Lung (tissue), 12 donors: ENCODE measurements around the gene SEMA5A. TPM values are rescaled to one million over a fixed set of nuclear protein-coding genes. Genes with fewer than 3 reads are reported as not detected.

Experiments used
- ATAC-seq: fragments of 200-7000 bp; cut with Tn5 transposase; one replicate; pipeline ENCODE4 v1.9.1; 2020; ENCODE audit warnings: moderate number of reproducible peaks; ENCODE audit not compliant: insufficient read depth, low FRiP score
- DNase-seq, 3 donors: peaks; one replicate each; pipeline ENCODE4 v3.0.0-alpha.2; 2013 to 2017
- H3K27ac ChIP-seq, 2 donors: one replicate each; pipeline ENCODE4 v1.5.1; 2013; ENCODE audit warnings: mild to moderate bottlenecking in 2 of 2, moderate library complexity in 2 of 2, control low read depth in 1 of 2, inconsistent platforms in 1 of 2, low read depth in 1 of 2, low read length in 1 of 2
- H3K27me3 ChIP-seq, 3 donors: one replicate each; pipeline ENCODE4 v1.5.1; 2013; ENCODE audit warnings: low read length in 2 of 3; ENCODE audit not compliant: control insufficient read depth in 3 of 3, insufficient read depth in 3 of 3
- H3K36me3 ChIP-seq, 4 donors: one replicate each; pipeline ENCODE4 v1.5.1; 2013; ENCODE audit warnings: low read length in 4 of 4, mild to moderate bottlenecking in 1 of 4, moderate library complexity in 1 of 4; ENCODE audit not compliant: control insufficient read depth in 4 of 4, insufficient read depth in 4 of 4
- H3K4me1 ChIP-seq, 5 donors: one replicate each; pipeline ENCODE4 v1.5.1; 2013; ENCODE audit warnings: low read length in 5 of 5, mild to moderate bottlenecking in 2 of 5, moderate library complexity in 1 of 5; ENCODE audit not compliant: control insufficient read depth in 5 of 5, insufficient read depth in 5 of 5
- H3K4me3 ChIP-seq: one replicate; pipeline ENCODE4 v1.5.1; 2013; ENCODE audit warnings: mild to moderate bottlenecking, control low read depth, moderate library complexity
- H3K9ac ChIP-seq, 2 donors: one replicate each; pipeline ENCODE4 v1.5.1; 2013; ENCODE audit warnings: low read length in 2 of 2, control low read depth in 1 of 2; ENCODE audit not compliant: insufficient read depth in 1 of 2
- H3K9me3 ChIP-seq, 4 donors: one replicate each; pipeline ENCODE4 v1.5.1; 2013; ENCODE audit warnings: low read length in 3 of 4, mild to moderate bottlenecking in 1 of 4, moderate library complexity in 1 of 4; ENCODE audit not compliant: control insufficient read depth in 4 of 4, insufficient read depth in 3 of 4
- CTCF ChIP-seq: IDR thresholded peaks from 2 replicates; pipeline ENCODE4 v1.5.1; 2012; ENCODE audit warnings: mild to moderate bottlenecking; ENCODE audit errors: control extremely low read depth, extremely low read depth
- WGBS, 2 donors: extraction: QIAGEN DNeasy Blood & Tissue Kit; methylation state at CpG; one replicate each; pipeline ENCODE4 v1.1.7; 2013; 5-methylcytosine and 5-hydroxymethylcytosine counted together
- polyA plus RNA-seq, 2 donors: library from polyadenylated mRNA; stranded (reverse); fragments of 200-250 nt; gene quantifications; one replicate each; pipeline ENCODE4 v1.2.1, GENCODE V29; 2013
- total RNA-seq, 2 donors: library from RNA; depleted of rRNA in 1 of 2; stranded (reverse); fragments of >200 nt in 1 of 2; gene quantifications; one replicate each; pipeline ENCODE4 v1.2.1, GENCODE V29; 2014 to 2021
- donor health status: control.
- donor health status: control.
- donor health status: Bipolar disorder and iron deficiency.
- donor health status: healthy.
- donor health status: DM: yes; HTN: yes; CAD: no.

SEMA5A gene
- total and polyA plus RNA-seq, 4 donors = 3.1 to 44.9 (median 13.7) TPM

GRCh38 chr5:9452181-9452580 is 93.7 kb downstream of the SEMA5A start:
- Histone ChIP-seq H3K4me3 (no peak overlapping the region), H3K27me3 (no peaks in the 10 kb centered on the region), H3K27ac (peak overlapping the region in 1 of 2 donors; percentile 71), H3K9ac (no peak overlapping the region), H3K9me3 (peaks cover 0 to 2% (median 0%) of the 10 kb centered on the region in 4 donors), H3K4me1 (peaks cover 0 to 17% (median 1%) of the 10 kb centered on the region in 5 donors), H3K36me3 (no peaks in the 10 kb centered on the region)
- 52 to 56% methylated on average over 2 of the region's 2 CpGs for WGBS, 2 donors
- ATAC-seq (no peak), DNase-seq (no peak)
- TF ChIP-seq CTCF = no peak

- Histone ChIP-seq H3K27me3 (no peaks in the 10 kb centered on the region), H3K4me3 (no peak overlapping the region), H3K27ac (no peak overlapping the region), H3K9ac (no peak overlapping the region), H3K9me3 (peaks cover 0 to 2% (median 0%) of the 10 kb centered on the region in 4 donors), H3K4me1 (peaks cover 0 to 19% (median 5%) of the 10 kb centered on the region in 5 donors), H3K36me3 (no peaks in the 10 kb centered on the region)
- DNase-seq (no peak), ATAC-seq (no peak)
- TF ChIP-seq CTCF = no peak
- 86 to 93% methylated on average over 4 of the region's 4 CpGs for WGBS, 2 donors
Observed at GRCh38 chr5:9451037-9451436, 94.8 kb downstream of the SEMA5A start.

- ATAC-seq = no peak
- no peaks in the 10 kb centered on the region for H3K36me3 ChIP-seq
- DNase-seq = no peak
- TF ChIP-seq CTCF = no peak
- 88 to 90% methylated on average over 2 of the region's 2 CpGs for WGBS, 2 donors
- H3K27ac ChIP-seq = no peak overlapping the region
- no peaks in the 10 kb centered on the region for H3K27me3 ChIP-seq
- H3K9ac ChIP-seq = no peak overlapping the region
- no peak overlapping the region for H3K4me3 ChIP-seq
- peaks cover 0 to 21% (median 5%) of the 10 kb centered on the region in 5 donors for H3K4me1 ChIP-seq
- H3K9me3 ChIP-seq = peaks cover 0 to 2% (median 0%) of the 10 kb centered on the region in 4 donors
Observed at GRCh38 chr5:9447691-9448090, 98.2 kb downstream of the SEMA5A start.

- Histone ChIP-seq H3K4me1 (peaks cover 0 to 10% (median 5%) of the 10 kb centered on the region in 5 donors), H3K27ac (no peak overlapping the region), H3K9me3 (peaks cover 0 to 2% (median 0%) of the 10 kb centered on the region in 4 donors), H3K27me3 (no peaks in the 10 kb centered on the region), H3K9ac (no peak overlapping the region), H3K4me3 (no peak overlapping the region), H3K36me3 (no peaks in the 10 kb centered on the region)
- no peak for ATAC-seq
- WGBS, 2 donors = 48 to 68% methylated on average over 2 of the region's 2 CpGs
- no peak for TF ChIP-seq CTCF
- peak in 2 of 3 donors; percentile 70 to 74 for DNase-seq
Observed at GRCh38 chr5:9445826-9446388, 100.0 kb downstream of the SEMA5A start.
